NOMO-1 (cell line): ENCODE measurements around the gene TCP11L1.
"Not testable (repeated sequence)": the region's sequence is repeated elsewhere in the genome, so short reads cannot be mapped to it uniquely, and the experiment has no call there.

ENCODE experiments used
- DNase-seq, 2 experiments: peaks; one replicate each; lab custom pipeline; 2025; ENCODE audit not compliant: unreplicated experiment in 2 of 2; lab: John Stamatoyannopoulos, UW

TCP11L1 gene

GRCh38 chr11:33064866-33065265 is 25.5 kb downstream of the TCP11L1 start:
- no peak for DNase-seq

- peak; percentile 47 to 69 for DNase-seq
Observed at GRCh38 chr11:33065445-33066178, 26.2 kb downstream of the TCP11L1 start.

DNA sequence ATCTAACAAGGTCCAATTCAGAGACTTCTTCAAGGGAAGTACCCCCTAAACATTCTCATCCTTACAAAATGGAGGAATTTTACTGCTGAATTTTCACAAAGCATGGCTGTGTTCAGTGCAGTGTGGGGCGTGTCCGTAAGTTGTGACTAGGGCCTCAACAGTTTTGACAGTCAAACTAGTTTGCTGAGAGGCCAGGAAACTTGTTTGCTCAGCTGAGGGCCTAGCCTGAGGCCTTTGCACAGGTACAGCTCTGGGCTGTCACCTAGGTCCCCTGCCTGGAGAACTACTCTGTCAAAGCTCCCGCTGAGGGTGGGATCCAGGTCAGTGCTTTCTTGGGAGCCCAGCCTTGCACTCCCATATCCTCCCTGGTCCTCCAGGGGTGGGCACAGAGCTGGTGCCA is 27.9 kb downstream of the TCP11L1 start:
- no peak for DNase-seq

- no peak for DNase-seq
Observed at GRCh38 chr11:33068611-33069340, 29.4 kb downstream of the TCP11L1 start.

- DNase-seq = no peak
Observed at GRCh38 chr11:33072465-33072864, 33.1 kb downstream of the TCP11L1 start.

DNA sequence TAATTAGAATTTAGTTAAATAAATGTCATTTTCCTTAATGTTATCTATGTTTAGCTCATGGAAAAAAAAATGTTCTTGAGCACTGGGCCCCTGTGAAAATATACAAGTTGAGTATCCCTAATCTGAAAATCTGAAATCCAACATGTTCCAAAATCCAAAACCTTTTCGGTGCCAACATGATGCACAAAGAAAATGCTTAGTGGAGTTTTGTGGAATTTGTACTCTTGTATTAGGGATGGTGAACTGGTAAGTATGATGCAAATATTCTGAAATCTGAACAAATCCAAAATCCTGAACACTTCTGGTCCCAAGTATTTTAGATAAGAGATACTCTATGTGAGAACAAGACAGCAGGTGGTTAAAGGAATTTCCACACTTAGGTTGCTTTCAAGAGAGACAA is 44.5 kb downstream of the TCP11L1 start:
- DNase-seq = no peak

DNA sequence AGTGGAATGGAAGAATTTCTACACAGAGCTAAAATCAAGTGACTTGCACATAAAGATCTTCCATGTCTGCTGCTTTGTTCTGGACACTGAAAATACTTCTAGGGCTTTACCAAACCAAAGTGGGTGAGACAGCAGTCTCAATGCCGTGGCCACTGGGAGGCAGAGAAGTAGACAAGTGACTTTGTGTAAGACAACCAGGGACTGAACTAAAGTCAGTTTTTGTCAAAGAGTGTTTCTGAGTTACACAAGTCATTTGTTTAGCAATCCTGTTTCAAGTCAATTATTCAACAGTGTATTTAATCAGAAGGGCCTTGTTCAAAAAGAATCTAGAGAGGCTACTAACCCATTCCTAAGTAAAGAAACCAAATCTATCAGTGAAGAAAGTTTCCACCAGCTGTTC is 46.6 kb downstream of the TCP11L1 start:
- no peak for DNase-seq

- no peak for DNase-seq
Observed at GRCh38 chr11:33089776-33090175, 50.4 kb downstream of the TCP11L1 start.

DNA sequence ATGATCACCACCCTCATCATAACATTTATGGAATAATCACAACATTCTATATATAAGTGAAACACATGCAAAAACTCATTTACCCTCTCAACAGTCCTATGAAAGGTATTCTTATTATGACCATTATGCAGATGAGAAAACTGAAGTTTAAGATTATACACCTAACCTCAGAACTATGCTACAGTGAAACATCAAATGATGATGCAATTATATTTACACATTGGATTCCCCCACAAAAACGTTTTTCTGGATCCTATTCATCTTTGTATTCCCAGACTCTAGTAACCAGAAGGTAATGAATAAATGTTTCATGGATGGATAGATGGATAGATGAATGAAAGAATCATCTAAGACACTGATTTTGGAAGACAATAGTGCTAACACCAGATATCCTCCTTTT is 54.8 kb downstream of the TCP11L1 start:
- no peak for DNase-seq

GRCh38 chr11:33103836-33104235 is 64.5 kb downstream of the TCP11L1 start:
- no peak for DNase-seq

- DNase-seq = no peak
Observed at GRCh38 chr11:33109294-33109895, 70.0 kb downstream of the TCP11L1 start.

DNA sequence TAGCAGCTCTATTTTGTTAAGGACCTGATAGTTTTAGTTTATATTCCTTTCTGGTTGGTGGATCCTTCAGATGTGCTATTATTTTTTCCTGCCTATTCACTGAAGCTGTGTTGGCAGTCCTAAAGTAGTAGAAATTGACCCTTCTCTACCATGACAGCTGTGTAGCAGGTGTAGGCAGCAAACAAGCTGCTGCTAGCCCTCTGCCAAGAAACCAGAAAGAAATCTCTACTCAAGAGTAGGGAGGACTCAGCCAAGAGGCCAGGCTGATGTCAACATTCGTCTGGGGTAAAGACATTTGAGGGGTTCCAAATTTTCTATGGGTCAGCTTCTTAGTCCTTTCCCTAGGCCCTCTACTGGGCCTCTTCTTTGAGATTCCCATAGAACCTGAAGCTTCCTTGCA is 70.7 kb downstream of the TCP11L1 start:
- DNase-seq = no peak

- DNase-seq = no peak
Observed at GRCh38 chr11:33116535-33116934, 77.2 kb downstream of the TCP11L1 start.

GRCh38 chr11:33122696-33123095 is 83.3 kb downstream of the TCP11L1 start:
- not testable (repeated sequence) for DNase-seq
